ENCODE results near the gene TAS1R3.
"Not testable (repeated sequence)": the region's sequence is repeated elsewhere in the genome, so short reads cannot be mapped to it uniquely, and the experiment has no call there.

TAS1R3 gene

GRCh38 chr1:1361233-1361981 is 30.3 kb downstream of the TAS1R3 start:
- H3K4me3 ChIP-seq (replicated peaks in 1 of 2; ENCODE audit: low read depth in 2 of 2, low read length in 2 of 2): no peak overlapping the region
- no peak for DNase-seq (ENCODE audit: low read depth in 2 of 2)
- TF ChIP-seq CTCF (IDR thresholded peaks at IDR 0.05; ENCODE audit: low read depth, low read length): no peak

GRCh38 chr1:1361982-1362423 is 30.9 kb downstream of the TAS1R3 start:
- TF ChIP-seq CTCF (IDR thresholded peaks at IDR 0.05; ENCODE audit: low read depth, low read length): peak; percentile 24
- no peak overlapping the region for H3K4me3 ChIP-seq (replicated peaks in 1 of 2; ENCODE audit: low read depth in 2 of 2, low read length in 2 of 2)
- peak; percentile 74 to 88 for DNase-seq (ENCODE audit: low read depth in 2 of 2)

- no peak overlapping the region for H3K4me3 ChIP-seq (replicated peaks in 1 of 2; ENCODE audit: low read depth in 2 of 2, low read length in 2 of 2)
- DNase-seq (ENCODE audit: low read depth in 2 of 2): no peak
- no peak for TF ChIP-seq CTCF (IDR thresholded peaks at IDR 0.05; ENCODE audit: low read depth, low read length)
Measured at GRCh38 chr1:1364266-1364665, 33.2 kb downstream of the TAS1R3 start.

GRCh38 chr1:1365875-1366698 is 35.0 kb downstream of the TAS1R3 start:
- no peak overlapping the region for H3K4me3 ChIP-seq (replicated peaks in 1 of 2; ENCODE audit: low read depth in 2 of 2, low read length in 2 of 2)
- no peak for DNase-seq (ENCODE audit: low read depth in 2 of 2)
- no peak for TF ChIP-seq CTCF (IDR thresholded peaks at IDR 0.05; ENCODE audit: low read depth, low read length)

- no peak for DNase-seq (ENCODE audit: low read depth in 2 of 2)
- no peak overlapping the region for H3K4me3 ChIP-seq (replicated peaks in 1 of 2; ENCODE audit: low read depth in 2 of 2, low read length in 2 of 2)
- TF ChIP-seq CTCF (IDR thresholded peaks at IDR 0.05; ENCODE audit: low read depth, low read length): no peak
Measured at GRCh38 chr1:1366699-1367066, 35.6 kb downstream of the TAS1R3 start.

- no peak for TF ChIP-seq CTCF (IDR thresholded peaks at IDR 0.05; ENCODE audit: low read depth, low read length)
- no peak for DNase-seq (ENCODE audit: low read depth in 2 of 2)
- no peak overlapping the region for H3K4me3 ChIP-seq (replicated peaks in 1 of 2; ENCODE audit: low read depth in 2 of 2, low read length in 2 of 2)
Measured at GRCh38 chr1:1367315-1367714, 36.2 kb downstream of the TAS1R3 start.

- not testable (repeated sequence) for DNase-seq (ENCODE audit: low read depth in 2 of 2); H3K4me3 ChIP-seq (replicated peaks in 1 of 2; ENCODE audit: low read depth in 2 of 2, low read length in 2 of 2)
Measured at GRCh38 chr1:1370094-1370493, 39.0 kb downstream of the TAS1R3 start.
